ENCODE results near the gene VWDE.
"Not testable (repeated sequence)": the region's sequence is repeated elsewhere in the genome, so short reads cannot be mapped to it uniquely, and the experiment has no call there.

VWDE gene

DNA sequence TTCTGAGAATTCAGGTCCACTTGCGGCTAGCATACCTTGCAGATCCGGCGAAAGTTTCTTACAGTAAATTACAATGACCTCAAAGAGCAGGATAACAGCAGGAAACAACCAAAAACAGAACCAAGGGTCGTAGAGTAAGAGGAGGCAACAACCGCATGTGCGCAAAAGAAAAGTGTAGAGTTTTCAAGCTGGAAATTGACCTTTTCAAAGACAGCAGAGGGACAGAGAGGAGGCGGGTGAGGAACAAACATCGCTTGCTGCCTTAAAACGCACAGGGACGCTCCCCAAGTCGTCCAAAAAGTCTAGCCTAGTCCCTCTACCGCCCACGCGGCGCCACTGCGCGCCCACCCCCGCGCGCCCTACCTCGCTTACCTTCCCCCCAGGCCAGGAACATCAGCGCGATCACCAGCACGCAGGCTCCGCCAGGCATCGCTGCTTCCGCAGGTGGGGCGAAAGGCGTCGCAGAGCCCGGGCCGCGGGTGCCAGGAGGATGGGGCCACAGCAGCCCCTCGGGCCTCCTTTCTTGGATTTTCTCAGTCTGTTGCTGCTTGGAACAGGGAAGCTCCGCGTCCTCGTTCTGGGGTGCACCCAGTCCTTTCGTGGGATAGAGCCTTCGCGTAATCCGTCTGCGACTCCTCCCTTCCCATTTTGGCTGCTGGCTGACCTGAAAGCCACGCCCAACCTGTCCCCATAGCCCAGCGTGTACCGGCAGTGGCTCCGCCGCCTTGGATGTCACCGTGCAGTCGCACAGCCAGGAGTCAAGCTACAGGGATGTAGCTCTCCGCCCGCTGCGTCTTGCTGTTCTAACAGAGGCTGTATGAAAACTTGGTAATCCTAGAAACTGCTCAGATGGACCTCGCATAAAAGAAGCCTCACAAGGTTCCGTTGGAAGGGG, at the start of gene VWDE:
VWDE (minus strand) TSS at position 579 of the 895 bp plus-strand sequence; CDS start at position 430, 149 bp downstream.
- peak in 1 of 2 experiments; percentile 19 for DNase-seq
- TF ChIP-seq GATA1 (IDR thresholded peaks at IDR 0.05; ENCODE audit: low read depth, low read length) = no peak
- TF ChIP-seq POLR2A (IDR thresholded peaks at IDR 0.05; ENCODE audit: low read length) = peak; percentile 39

DNA sequence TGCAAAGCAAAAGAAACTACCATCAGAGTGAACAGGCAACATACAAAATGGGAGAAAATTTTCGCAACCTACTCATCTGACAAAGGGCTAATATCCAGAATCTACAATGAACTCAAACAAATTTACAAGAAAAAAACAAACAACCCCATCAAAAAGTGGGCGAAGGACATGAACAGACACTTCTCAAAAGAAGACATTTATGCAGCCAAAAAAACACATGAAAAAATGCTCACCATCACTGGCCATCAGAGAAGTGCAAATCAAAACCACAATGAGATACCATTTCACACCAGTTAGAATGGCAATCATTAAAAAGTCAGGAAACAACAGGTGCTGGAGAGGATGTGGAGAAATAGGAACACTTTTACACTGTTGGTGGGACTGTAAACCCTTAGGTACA, 49.5 kb upstream of the VWDE start:
- not testable (repeated sequence) for DNase-seq

DNA sequence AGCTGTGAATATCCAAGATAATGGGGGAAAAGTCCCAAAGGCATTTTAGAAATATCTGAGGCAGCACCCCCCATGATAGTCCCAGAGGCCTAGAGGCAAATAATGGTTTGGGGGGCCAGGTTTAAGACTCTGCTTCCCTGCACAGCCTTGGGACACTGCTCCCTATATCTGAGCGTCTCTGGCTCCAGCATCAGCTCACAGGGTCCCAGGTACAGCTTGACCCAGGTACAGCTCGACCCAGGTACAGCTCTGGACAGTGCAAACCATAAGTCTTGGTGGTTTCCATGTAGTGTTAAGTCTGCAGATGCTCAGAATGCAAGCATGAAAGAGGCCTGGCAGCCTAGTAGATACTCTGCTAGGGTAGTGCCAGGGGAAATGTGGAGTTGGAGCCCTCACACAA, 47.0 kb upstream of the VWDE start:
- TF ChIP-seq GATA1 (IDR thresholded peaks at IDR 0.05; ENCODE audit: low read depth, low read length) (no peak), POLR2A (IDR thresholded peaks at IDR 0.05; ENCODE audit: low read length) (no peak)
- no peak for DNase-seq

DNA sequence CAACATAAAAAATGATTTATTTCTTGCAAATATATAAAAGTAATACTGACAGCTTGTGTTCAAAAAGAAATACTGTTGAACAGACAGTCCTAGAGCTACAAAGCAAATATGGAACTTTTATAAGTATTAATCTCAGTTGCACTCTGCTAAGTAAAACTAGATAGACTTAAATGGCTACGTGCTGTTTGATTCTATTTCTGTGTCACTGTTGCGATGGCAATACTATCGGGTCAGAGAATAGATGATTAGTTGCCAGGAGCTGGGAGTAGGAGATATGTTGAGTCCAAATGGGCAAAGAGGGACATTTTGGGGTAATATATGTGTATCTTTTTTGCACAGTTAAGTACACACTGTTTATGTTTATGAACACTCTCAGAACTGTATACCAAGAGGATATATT, 41.1 kb upstream of the VWDE start:
- no peak for DNase-seq
- no peak for TF ChIP-seq POLR2A (IDR thresholded peaks at IDR 0.05; ENCODE audit: low read length)
- TF ChIP-seq GATA1 (IDR thresholded peaks at IDR 0.05; ENCODE audit: low read depth, low read length) = no peak

DNA sequence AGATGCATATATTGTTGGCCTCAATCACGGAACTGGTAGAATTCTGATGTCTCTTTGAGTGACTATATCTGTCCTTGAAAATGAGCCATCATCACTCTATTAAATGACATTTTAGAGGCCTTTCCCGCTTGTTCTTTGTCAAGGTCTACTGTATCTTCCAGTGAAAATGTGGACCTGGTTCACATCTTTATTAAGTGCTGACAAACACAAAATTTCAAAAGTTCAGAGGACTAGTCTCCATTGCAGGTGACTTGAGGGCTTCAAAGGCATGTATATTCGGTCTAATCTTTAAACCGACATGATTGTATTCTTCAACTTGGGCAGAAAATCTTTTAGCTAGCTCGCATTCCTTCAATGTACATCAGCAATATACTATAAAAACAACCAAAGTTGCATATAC, 36.6 kb upstream of the VWDE start:
- TF ChIP-seq POLR2A (IDR thresholded peaks at IDR 0.05; ENCODE audit: low read length) (no peak), GATA1 (IDR thresholded peaks at IDR 0.05; ENCODE audit: low read depth, low read length) (no peak)
- no peak for DNase-seq

DNA sequence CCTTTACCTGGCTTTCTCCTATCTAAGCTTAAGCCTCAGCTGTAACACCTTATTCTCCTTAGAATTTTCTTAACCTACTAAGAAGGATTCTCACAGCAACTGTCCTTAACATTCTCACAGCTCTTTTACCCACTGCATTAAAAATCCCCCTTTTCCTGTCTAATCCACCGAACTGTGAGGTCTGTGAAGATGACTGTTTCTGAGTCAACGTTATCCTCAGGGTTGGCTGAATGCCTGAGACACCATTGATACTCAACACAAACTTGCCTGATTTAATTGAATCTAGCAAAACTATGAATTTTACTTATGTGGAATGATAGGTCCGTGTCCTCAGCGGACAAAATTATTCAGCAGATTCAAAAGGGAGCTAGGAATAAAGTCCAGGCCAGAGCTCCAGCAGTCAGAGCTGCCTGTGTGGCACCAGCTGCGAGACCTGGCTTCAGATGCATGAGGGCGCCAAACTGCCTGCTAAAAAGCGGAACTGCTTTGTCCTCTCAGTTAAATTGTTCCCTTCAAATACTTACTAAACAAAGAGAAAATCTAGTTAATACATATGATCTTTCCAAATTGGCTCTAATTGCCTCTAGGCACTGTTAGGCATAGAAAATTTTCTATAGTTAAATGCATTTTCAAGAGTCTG, 33.4 kb upstream of the VWDE start:
- no peak for DNase-seq
- no peak for TF ChIP-seq GATA1 (IDR thresholded peaks at IDR 0.05; ENCODE audit: low read depth, low read length)
- TF ChIP-seq POLR2A (IDR thresholded peaks at IDR 0.05; ENCODE audit: low read length) = no peak

DNA sequence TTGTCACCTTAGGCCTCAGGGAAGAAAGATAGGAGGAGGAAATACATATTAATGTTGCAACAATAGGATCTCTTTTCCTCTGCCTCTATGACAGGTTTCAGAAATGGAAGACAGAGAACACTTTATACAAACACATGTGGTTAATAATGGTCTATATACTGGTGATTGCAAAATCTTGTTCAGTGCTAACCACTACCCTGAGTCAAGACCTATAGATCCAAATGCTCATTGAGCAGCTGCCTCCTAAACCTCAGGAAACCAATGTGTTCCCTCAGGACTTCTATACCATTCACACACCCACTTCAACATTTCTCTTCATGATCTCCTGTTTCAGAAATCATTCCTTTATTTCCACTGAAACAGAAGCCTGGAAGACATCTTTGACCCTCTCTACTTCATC, 32.5 kb upstream of the VWDE start:
- DNase-seq = no peak
- no peak for TF ChIP-seq POLR2A (IDR thresholded peaks at IDR 0.05; ENCODE audit: low read length)
- no peak for TF ChIP-seq GATA1 (IDR thresholded peaks at IDR 0.05; ENCODE audit: low read depth, low read length)

DNA sequence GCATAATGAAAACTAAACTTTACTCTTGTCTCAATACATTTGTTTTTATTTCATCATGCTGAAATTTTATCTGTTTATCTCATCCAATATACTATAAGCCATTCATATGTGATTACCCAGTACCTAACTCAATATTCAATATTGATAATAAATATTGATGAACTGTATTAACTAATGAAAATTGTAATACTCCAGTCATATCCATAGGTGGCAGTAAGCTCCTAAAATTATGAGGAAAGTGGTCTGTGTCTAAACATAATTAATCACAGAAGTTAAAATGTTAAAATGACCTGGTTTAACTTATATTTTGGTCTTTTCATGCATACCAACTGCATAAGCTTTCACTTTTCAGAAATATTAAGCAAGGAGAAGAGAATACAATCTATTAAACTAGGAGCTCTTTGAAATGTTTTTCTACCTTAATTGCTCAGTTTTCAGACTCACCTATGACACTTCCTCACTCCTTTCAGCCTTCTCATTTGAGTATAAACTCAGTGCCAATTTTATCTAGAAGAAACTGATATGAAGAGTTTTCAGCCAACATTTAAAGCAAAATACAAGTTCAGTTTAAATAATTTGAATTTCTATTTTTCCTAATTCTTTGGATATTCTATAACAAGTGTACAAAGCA, 30.5 kb upstream of the VWDE start:
- no peak for TF ChIP-seq GATA1 (IDR thresholded peaks at IDR 0.05; ENCODE audit: low read depth, low read length)
- TF ChIP-seq POLR2A (IDR thresholded peaks at IDR 0.05; ENCODE audit: low read length) = no peak
- DNase-seq = no peak

DNA sequence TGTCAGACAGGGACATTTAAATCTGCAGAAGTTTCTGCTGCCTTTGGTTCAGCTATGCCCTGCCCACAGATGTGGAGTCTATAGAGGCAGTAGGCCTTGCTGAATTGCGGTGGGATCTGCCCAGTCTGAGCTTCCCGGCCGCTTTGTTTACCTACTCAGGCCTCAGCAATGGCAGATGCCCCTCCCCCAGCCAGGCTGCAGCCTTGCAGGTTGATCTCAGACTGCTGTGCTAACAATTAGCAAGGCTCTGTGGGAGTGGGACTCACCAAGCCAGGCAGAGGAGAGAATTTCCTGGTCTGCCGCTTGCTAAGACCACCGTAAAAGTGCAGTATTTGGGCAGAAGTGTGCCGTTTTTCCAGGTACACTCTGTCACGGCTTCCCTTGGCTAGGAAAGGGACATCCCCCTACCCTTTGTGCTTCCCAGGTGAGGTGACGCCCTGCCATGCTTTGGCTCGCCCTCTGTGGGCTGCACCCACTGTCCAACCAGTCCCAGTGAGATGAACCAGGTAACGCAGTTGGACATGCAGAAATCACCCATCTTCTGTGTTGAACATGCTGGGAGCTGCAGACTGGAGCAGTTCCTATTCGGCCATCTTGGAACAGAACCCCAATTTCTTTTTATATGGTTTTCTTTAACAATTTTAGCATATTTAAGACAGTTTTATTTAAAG, 28.4 kb upstream of the VWDE start:
- DNase-seq = no peak
- no peak for TF ChIP-seq POLR2A (IDR thresholded peaks at IDR 0.05; ENCODE audit: low read length)
- no peak for TF ChIP-seq GATA1 (IDR thresholded peaks at IDR 0.05; ENCODE audit: low read depth, low read length)

DNA sequence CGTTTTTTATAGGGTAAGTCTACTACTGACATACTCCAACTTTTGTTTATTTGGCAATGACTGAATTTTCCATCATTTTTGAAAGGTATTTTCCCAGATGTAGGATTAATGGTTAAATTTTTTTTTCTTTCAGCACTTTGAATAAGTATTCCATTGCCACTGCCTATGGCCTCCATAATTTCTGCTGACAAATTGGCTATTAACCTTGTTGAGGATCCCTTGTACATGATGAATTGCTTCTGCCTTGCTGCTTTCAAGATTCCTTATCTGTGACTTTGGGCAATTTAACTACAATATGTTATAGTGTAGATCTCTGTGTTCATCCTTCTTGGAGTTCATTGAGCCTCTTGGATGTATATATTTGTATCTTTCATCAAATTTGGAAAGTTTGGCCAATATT, 21.6 kb upstream of the VWDE start:
- TF ChIP-seq POLR2A (IDR thresholded peaks at IDR 0.05; ENCODE audit: low read length) (no peak), GATA1 (IDR thresholded peaks at IDR 0.05; ENCODE audit: low read depth, low read length) (no peak)
- DNase-seq = no peak

DNA sequence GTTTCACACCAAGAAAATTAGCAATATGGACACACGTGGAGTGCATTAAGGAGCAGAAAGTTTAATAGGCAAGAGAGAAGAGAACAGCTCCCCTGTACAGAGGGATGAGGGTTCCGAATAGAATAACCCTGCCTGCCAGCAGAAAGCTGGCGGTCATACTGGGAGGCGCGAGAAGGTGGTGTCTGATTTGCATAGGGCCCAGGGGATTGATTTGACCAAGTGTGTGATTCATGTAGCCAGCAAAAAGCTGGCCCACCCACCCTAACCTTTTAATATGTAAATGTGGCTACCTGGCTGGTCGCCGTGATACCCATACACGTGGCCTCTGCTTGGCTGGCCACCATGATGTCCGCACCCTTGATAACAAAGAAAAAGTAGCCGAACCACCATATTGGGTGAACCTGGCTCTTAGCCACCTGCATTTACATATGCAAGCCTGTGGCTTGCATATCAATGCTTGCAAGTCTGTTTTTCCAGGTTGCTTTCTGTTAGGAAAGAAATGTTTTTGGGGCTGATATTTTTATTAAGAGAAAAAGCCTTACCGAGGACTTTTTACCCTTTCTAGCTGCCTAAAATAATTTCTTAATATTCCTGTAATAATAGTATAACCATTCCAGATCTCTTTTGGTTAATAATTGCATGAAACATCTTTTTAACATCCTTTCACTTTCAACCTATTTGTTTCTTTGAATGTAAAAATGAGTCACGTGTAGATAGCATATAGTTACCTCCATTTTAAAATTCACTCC, 20.5 kb upstream of the VWDE start:
- TF ChIP-seq GATA1 (IDR thresholded peaks at IDR 0.05; ENCODE audit: low read depth, low read length) (no peak), POLR2A (IDR thresholded peaks at IDR 0.05; ENCODE audit: low read length) (no peak)
- no peak for DNase-seq

DNA sequence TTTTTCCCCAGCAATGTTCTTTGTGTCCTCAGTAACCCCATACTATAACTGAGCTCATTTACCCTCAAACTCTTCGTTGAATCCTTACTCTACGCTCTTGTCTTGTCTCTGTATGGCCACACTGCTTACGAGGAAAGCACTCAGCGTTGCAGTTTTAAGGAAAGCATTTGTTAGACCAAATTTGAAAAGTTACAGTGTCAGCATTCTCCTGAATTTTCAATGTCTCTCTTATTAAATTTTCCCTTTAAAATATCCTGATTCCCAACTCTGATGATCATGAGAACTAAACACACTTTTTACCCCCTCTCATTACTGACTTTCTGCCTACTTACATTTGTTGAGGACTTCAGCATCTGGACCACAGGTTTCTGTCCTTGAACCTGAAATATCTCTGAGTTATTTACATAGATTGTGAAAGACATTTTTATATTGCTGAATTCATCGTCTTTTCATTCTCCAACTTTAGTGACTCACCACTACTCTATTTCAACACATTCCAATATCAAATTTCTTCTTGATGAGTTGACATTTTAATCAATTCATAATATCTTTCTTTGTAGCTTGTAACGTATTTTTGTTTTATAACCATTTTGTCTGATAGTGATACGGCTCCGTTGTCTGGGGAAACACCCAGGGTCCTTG, 19.8 kb upstream of the VWDE start:
- DNase-seq = no peak

More for the DNA sequence above, 19.8 kb upstream of the VWDE start:
- TF ChIP-seq GATA1 (IDR thresholded peaks at IDR 0.05; ENCODE audit: low read depth, low read length) = no peak
- TF ChIP-seq POLR2A (IDR thresholded peaks at IDR 0.05; ENCODE audit: low read length) = no peak
